EH (cell line): ENCODE measurements around the gene LEPROT.
"Not testable (repeated sequence)": the region's sequence is repeated elsewhere in the genome, so short reads cannot be mapped to it uniquely, and the experiment has no call there.

Experiments used
- DNase-seq: peaks from one replicate; pipeline ENCODE4 v3.0.0-alpha.2; 2015; ENCODE audit warnings: low read depth

The LEPROT gene

DNA sequence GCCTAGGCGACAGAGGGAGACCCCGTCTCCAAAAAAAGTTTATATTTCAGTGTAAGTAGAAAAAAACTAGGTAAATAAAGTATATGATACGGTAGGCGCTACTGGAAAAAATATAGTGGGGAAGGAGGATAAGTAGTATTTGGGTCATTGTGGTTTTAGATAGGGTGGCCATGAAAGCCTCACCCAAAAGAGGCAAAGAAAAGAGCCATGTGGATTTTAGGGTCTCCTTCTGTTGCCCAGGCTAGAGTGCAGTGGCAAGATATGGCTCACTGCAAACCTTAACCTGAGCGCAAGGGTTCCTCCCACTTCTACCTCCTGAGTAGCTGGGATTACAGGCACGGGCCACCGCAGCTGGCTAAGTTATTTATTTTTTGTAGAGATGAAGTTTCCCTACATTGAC lies 17.1 kb downstream of the LEPROT start:
- DNase-seq = no peak

DNA sequence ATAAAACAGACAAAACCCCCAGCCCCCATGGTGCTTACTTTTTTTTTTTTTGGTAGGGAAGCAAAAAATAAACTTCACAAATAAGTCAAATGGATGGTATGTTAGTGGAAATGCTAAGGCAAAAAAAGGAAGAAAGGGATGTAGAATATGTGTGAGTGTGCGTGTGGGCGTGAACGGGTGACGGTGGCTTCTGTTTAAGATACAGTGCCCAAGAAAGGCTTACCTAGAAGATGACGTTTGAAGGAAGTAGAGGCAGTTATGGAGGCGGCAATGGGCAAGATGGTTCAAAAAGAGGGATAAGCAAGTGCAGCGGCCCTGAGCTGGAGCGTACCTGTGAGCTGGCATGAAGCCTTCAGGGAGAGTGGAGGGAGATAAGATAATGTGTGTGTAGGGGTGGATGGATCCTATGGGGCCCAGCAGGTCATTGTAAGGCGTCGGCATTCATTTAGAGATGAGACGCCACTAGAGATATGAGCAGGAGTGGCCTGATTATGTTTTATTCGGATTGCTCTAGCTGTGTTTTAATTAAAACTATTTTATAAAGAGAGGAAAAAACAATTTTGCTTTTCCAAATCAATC lies 19.9 kb downstream of the LEPROT start:
- DNase-seq = no peak

GRCh38 chr1:65440915-65441314 lies 20.4 kb downstream of the LEPROT start:
- DNase-seq = peak; percentile 91

DNA sequence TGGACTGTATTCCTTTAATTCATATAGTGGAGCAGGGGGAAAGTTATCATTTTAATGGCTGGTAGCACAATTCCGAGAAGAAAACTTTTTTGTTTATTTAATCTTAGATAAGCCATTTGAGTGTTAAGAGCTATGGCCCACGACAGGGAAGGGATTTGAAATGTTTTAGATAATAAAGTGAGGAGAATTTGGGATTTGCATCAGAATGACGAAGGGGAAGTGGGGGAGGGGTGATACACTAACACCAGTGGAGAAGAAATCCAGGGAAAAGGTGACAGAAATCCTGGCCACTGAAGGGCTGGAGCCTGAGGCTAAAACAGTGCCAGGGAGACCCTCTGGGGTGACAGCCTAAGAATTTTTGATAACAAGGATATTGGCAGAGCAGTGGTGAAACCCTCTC lies 21.0 kb downstream of the LEPROT start:
- peak; percentile 29 for DNase-seq

GRCh38 chr1:65442442-65442841 lies 22.0 kb downstream of the LEPROT start:
- no peak for DNase-seq

DNA sequence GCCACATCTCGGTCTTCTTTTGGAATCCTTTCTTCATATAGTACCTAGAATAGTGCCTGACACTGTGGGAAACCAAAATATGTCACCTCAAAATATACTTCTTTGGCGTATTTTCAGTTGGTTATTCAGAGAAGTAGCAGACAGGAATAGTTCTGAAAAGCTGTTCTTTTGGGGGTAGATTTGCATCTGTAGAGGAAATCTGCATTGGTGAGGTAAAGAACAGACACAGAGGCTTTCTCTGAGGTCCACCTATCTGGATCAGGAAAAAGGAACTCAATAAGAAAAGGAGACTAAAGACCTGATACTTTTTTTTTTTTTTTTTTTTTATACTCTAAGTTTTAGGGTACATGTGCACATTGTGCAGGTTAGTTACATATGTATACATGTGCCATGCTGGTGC lies 23.2 kb downstream of the LEPROT start:
- DNase-seq = no peak

- no peak for DNase-seq
Observed at GRCh38 chr1:65444128-65444640, 23.7 kb downstream of the LEPROT start.

DNA sequence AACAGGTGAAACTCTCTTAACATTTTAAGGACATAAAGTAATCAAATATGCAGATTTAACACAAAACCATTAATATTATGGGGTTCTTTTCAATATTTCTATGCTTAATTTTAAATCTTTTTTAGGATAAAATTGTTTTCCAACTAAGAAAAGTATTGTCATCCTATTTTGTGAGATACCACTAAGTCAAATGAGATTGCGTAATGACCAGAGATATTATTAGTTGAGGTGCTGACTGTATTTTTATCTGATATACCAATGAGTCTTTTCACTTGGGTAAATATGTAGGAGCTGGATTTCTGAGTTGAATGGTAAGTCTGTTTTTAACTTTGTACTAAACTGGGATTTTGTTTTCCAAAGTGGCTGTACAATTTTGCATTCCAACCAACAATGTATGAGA lies 25.4 kb downstream of the LEPROT start:
- DNase-seq = no peak

- no peak for DNase-seq
Observed at GRCh38 chr1:65449214-65449823, 28.9 kb downstream of the LEPROT start.

DNA sequence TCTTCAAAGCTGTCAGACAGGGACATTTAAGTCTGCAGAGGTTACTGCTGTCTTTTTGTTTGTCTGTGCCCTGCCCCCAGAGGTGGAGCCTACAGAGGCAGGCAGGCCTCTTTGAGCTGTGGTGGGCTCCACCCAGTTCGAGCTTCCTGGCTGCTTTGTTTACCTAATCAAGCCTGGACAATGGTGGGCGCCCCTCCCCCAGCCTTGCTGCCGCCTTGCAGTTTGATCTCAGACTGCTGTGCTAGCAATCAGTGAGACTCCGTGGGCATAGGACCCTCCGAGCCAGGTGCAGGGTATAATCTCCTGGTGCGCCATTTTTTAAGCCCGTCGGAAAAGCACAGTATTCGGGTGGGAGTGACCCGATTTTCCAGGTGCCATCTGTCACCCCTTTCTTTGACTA lies 35.2 kb downstream of the LEPROT start:
- DNase-seq = not testable (repeated sequence)

GRCh38 chr1:65456481-65456880 lies 36.0 kb downstream of the LEPROT start:
- DNase-seq = no peak

GRCh38 chr1:65457868-65458267 lies 37.4 kb downstream of the LEPROT start:
- no peak for DNase-seq

GRCh38 chr1:65458730-65459396 lies 38.4 kb downstream of the LEPROT start:
- DNase-seq = peak; percentile 20

DNA sequence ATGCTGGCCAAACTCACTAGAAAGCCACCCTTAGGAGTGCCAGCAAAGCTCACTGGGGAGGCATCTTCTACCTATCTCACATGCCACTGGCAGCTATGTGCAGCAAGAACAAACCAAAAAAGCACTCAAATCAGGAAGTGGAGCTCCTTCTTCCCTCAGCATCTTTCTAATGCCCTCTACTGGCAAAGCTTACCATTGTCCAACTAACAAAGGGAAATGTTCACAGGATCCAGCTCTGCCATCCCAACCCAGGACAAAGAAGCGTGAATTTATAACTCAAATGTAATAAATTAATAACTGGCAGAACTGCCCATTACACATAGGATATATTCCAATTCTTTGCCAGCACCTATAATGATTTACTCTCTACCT lies 38.9 kb downstream of the LEPROT start:
- DNase-seq = peak; percentile 56

GRCh38 chr1:65465837-65466236 lies 45.4 kb downstream of the LEPROT start:
- not testable (repeated sequence) for DNase-seq

- peak; percentile 34 for DNase-seq
Observed at GRCh38 chr1:65467536-65467935, 47.1 kb downstream of the LEPROT start.

DNA sequence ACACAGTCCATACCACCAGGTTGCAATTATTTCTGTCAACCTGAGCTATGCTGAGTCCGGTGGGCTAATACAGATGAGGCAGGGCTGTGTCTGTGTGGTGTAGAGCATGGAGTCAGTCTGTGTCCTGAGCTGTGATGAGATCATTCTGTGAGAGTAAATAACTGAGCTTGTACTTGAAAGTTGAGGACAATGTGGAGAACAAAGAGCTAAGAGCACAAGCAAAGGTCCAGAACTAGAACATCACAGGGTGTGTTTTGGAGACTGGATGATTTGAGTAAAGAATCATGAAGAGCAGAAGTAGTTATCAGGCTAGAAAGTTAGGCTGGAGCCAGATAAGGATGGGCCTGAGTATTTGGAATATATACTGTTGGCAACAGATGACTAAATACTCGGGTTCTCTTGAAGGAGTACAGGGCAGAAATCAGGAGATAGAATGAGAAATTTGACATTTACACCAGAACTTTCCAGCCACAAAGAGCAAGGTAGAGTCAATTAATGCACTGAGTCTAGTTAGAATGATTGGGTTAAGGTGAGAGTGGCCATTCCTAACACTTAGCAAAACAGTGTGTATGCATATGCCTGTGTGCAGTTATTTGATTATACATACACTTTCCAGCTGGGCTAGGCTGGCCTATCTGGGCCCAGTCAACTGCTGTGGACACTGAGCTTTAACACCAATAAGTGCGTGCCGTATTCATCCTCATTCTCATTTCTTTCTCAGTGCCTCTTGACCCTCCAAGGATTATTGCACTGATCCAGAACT lies 48.8 kb downstream of the LEPROT start:
- DNase-seq = no peak

DNA sequence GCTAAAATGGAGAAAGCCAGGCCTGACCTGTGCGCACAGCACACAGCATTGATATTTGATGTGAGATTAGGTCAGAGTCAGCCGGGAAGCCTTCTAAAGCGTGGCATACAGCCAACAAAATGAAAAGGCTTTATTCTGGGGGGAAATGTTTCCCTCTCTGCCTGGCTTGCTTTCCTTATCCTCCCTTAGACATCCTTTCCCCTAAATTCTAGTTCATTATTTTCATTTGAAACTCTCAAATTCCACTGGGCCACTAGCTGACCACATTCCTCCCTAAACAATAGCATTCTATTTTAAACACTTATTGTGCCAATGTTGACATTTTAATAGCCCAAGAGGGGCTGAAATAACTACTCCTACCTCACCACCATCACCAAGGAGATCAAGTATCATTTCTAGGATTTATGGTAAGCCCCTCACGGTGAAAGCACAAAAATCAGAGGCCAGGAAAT lies 49.4 kb downstream of the LEPROT start:
- peak; percentile 48 for DNase-seq

DNA sequence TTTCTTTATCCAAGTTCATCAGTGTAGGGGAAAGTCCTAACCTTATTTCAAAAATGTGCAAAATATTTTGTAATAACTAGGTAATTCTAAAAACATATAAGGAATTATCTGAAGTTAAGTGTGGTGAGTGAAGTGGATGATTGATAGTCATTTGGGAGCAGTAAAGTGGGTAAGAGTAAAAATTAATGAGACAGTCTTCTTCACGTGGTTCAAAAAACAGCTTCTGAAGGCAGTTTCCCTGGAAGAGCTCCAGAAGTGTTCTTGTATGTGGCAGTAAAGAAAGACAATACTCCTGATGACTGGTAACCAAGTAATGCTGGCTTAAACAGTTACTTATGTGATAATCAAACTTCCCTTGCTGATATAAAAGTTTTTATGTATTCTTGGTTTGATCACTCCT lies 50.3 kb downstream of the LEPROT start:
- DNase-seq = peak; percentile 45

GRCh38 chr1:65471213-65471833 lies 50.9 kb downstream of the LEPROT start:
- DNase-seq = no peak

- no peak for DNase-seq
Observed at GRCh38 chr1:65471861-65472332, 51.4 kb downstream of the LEPROT start.

DNA sequence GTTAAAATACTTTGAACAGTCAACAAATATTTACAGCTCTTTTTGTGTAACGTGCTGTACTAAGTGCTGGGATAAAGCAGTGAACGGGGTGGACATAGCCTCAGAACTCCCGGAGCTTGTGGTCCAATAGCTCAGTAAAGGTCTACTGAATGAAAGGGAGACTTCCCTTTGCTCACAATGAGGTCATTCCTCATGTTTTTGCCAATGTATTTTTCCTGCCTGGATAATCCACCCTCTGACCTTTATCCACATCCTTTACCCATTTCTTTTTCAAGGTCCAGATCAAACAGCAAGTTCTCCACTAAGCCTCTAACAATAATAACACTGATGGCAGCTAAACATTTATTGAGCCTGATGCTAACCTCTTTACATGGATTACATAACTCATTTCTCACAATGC lies 55.9 kb downstream of the LEPROT start:
- no peak for DNase-seq
